ENCODE measurements around the gene EPS15. TPM values are rescaled to one million over a fixed set of nuclear protein-coding genes. Genes with fewer than 3 reads are reported as not detected.

The EPS15 gene
- polyA plus RNA-seq, 1 of the 3 experiments (the other 2 are of a cell fraction), result 17.0 TPM

DNA sequence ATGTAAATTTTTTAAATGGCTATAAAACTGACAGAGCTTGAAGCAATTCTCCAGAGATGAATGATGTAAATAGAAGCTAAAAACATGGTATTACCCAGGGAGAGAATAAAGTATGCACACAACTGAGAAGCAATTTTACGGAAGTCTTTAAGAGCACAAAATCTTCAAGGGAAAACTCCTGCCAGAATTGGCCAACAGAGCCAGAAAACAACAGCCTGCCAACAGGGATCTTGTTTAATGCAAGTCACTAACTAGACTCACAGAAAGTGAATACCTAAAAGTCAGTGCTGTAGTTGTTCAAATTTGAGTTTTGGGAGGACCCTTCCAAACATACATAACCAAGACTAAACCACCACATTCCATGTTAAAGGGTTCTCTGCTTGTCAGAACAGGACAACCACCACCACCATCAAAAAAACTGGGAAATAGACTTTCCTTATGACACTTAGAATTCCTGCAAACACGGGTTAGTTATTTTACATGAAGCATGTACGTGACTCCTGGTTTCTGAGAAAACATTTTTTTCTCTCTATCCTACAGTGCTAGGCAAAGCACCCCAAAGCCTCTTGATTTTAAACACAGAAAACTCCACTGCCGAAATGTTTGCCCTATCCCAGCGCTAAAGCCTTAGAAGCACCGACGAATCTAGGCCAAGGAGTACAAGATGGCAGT is 1.6 kb downstream of the EPS15 start:
- no peak for DNase-seq
- no peak for TF ChIP-seq FOXM1 (IDR thresholded peaks at IDR 0.05; ENCODE audit: low read depth)
- peak; percentile 46; the same call in 1 of the 2 replicates for TF ChIP-seq SIN3A (IDR thresholded peaks at IDR 0.05; ENCODE audit: borderline replicate concordance, low read depth, low read length)
- TF ChIP-seq, protein P1, sequence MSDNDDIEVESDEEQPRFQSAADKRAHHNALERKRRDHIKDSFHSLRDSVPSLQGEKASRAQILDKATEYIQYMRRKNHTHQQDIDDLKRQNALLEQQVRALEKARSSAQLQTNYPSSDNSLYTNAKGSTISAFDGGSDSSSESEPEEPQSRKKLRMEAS (IDR thresholded peaks at IDR 0.05; ENCODE audit: low read depth), result no peak
- TF ChIP-seq, protein P2, sequence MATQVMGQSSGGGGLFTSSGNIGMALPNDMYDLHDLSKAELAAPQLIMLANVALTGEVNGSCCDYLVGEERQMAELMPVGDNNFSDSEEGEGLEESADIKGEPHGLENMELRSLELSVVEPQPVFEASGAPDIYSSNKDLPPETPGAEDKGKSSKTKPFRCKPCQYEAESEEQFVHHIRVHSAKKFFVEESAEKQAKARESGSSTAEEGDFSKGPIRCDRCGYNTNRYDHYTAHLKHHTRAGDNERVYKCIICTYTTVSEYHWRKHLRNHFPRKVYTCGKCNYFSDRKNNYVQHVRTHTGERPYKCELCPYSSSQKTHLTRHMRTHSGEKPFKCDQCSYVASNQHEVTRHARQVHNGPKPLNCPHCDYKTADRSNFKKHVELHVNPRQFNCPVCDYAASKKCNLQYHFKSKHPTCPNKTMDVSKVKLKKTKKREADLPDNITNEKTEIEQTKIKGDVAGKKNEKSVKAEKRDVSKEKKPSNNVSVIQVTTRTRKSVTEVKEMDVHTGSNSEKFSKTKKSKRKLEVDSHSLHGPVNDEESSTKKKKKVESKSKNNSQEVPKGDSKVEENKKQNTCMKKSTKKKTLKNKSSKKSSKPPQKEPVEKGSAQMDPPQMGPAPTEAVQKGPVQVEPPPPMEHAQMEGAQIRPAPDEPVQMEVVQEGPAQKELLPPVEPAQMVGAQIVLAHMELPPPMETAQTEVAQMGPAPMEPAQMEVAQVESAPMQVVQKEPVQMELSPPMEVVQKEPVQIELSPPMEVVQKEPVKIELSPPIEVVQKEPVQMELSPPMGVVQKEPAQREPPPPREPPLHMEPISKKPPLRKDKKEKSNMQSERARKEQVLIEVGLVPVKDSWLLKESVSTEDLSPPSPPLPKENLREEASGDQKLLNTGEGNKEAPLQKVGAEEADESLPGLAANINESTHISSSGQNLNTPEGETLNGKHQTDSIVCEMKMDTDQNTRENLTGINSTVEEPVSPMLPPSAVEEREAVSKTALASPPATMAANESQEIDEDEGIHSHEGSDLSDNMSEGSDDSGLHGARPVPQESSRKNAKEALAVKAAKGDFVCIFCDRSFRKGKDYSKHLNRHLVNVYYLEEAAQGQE (IDR thresholded peaks at IDR 0.05; ENCODE audit: low read depth, low read length), result no peak
- TF ChIP-seq FOXJ3 (CRISPR knock-in tag; IDR thresholded peaks at IDR 0.05), result no peak
- Histone ChIP-seq H3K27ac (ENCODE audit: low read depth in 2 of 2, low read length in 1 of 2) (peak overlapping the region; percentile 69 to 81), H3K36me3 (replicated peaks in 1 of 2; ENCODE audit: control insufficient read depth in 1 of 2, insufficient read depth in 2 of 2, low read length in 1 of 2) (no peaks in the 10 kb centered on the region), H3K9ac (peak overlapping the region; percentile 85), H3K4me2 (peak overlapping the region; percentile 95), H3K9me2 (no peaks in the 10 kb centered on the region), H3F3A (replicated peaks; ENCODE audit: insufficient read depth) (peaks cover 9% of the 10 kb centered on the region), H2AFZ (ENCODE audit: low read depth) (peak overlapping the region; percentile 39; the same call in 1 of the 2 replicates), H3K79me2 (ENCODE audit: insufficient read depth) (peaks cover 62% of the 10 kb centered on the region), H4K20me1 (ENCODE audit: insufficient read depth) (peaks cover 48% of the 10 kb centered on the region), H3K4me3 (ENCODE audit: low read depth in 2 of 2, low read length in 1 of 2) (peak overlapping the region; percentile 81 to 92), H3K9me3 (no peaks in the 10 kb centered on the region), H3K27me3 (ENCODE audit: insufficient read depth) (no peaks in the 10 kb centered on the region), H3K4me1 (ENCODE audit: control insufficient read depth in 1 of 2, insufficient read depth in 2 of 2, low read depth in 1 of 2, low read length in 1 of 2) (peaks cover 10 to 19% of the 10 kb centered on the region in 2 experiments; a peak in 3 of 4 replicates)
- ChIA-PET POLR2A (no interaction called here), CTCF (interaction anchor here (0.6 kb wide), 2 partner anchors 12 to 472 kb away, joined by 3 read pairs; no protein-coding TSS in a partner anchor)
- 23% methylated on average over 7 of the region's 7 CpGs for WGBS (ENCODE audit: low lambda C conversion rate)

DNA sequence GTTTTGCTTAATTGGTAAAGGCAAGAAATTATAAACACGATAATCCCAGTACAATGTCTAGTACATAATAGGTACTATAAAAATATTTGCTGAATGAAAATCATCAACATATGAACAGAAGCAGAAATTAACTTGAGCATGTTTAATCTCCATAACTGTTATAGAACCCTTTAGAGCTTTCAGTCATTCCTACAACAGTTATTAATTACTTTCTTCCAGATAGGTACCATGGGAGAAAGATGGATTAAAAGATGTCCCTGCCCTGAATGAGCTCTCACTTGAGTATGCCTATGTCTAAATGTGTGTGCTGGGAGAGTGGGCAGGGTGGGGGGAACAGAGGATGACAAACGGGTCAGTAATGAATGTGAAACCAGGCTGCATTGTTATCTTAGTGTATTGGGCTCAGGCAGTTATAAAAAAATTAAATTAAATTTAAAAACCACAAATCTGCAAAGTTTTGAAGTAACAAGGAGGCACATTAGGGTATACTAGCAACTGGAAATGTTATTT is 2.4 kb downstream of the EPS15 start:
- peak overlapping the region; percentile 85; the same call in 1 of the 2 replicates for H3K9ac ChIP-seq
- H3K27ac ChIP-seq (ENCODE audit: low read depth in 2 of 2, low read length in 1 of 2), result peak overlapping the region in 1 of 2 experiments; percentile 69; a peak in 2 of 4 replicates
- ChIA-PET CTCF (interaction anchor here (0.6 to 1.3 kb wide), 2 partner anchors 12 to 13 kb away, joined by 3 read pairs; no protein-coding TSS in a partner anchor), POLR2A (no interaction called here)
- H3K4me3 ChIP-seq (ENCODE audit: low read depth in 2 of 2, low read length in 1 of 2), result peak overlapping the region; percentile 81 to 92; a peak in 2 of 4 replicates
- peaks cover 56% of the 10 kb centered on the region for H4K20me1 ChIP-seq (ENCODE audit: insufficient read depth)
- H2AFZ ChIP-seq (ENCODE audit: low read depth), result no peak overlapping the region
- H3F3A ChIP-seq (replicated peaks; ENCODE audit: insufficient read depth), result peaks cover 9% of the 10 kb centered on the region
- DNase-seq, result no peak
- H3K36me3 ChIP-seq (replicated peaks in 1 of 2; ENCODE audit: control insufficient read depth in 1 of 2, insufficient read depth in 2 of 2, low read length in 1 of 2), result no peaks in the 10 kb centered on the region
- peak overlapping the region; percentile 95 for H3K4me2 ChIP-seq
- H3K27me3 ChIP-seq (ENCODE audit: insufficient read depth), result no peaks in the 10 kb centered on the region
- no peaks in the 10 kb centered on the region for H3K9me2 ChIP-seq
- no peaks in the 10 kb centered on the region for H3K9me3 ChIP-seq
- peaks cover 10 to 19% of the 10 kb centered on the region in 2 experiments; a peak in 3 of 4 replicates for H3K4me1 ChIP-seq (ENCODE audit: control insufficient read depth in 1 of 2, insufficient read depth in 2 of 2, low read depth in 1 of 2, low read length in 1 of 2)
- no peak for TF ChIP-seq FOXM1 (IDR thresholded peaks at IDR 0.05; ENCODE audit: low read depth)
- TF ChIP-seq MXI1 (IDR thresholded peaks at IDR 0.05; ENCODE audit: low read depth, low read length), result no peak
- no peak for TF ChIP-seq TEAD4 (IDR thresholded peaks at IDR 0.05; ENCODE audit: borderline replicate concordance, insufficient read depth)
- TF ChIP-seq JUND (IDR thresholded peaks at IDR 0.05), result no peak
- no peak for TF ChIP-seq EP300 (IDR thresholded peaks at IDR 0.05; ENCODE audit: borderline replicate concordance in 1 of 2, low read depth in 1 of 2, low read length in 1 of 2)
- TF ChIP-seq EZH2phosphoT487 (IDR thresholded peaks at IDR 0.05; ENCODE audit: borderline replicate concordance, low read depth), result no peak
- TF ChIP-seq, protein P3, sequence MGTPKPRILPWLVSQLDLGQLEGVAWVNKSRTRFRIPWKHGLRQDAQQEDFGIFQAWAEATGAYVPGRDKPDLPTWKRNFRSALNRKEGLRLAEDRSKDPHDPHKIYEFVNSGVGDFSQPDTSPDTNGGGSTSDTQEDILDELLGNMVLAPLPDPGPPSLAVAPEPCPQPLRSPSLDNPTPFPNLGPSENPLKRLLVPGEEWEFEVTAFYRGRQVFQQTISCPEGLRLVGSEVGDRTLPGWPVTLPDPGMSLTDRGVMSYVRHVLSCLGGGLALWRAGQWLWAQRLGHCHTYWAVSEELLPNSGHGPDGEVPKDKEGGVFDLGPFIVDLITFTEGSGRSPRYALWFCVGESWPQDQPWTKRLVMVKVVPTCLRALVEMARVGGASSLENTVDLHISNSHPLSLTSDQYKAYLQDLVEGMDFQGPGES (IDR thresholded peaks at IDR 0.05; ENCODE audit: low read depth, low read length), result no peak
- TF ChIP-seq, protein P4, sequence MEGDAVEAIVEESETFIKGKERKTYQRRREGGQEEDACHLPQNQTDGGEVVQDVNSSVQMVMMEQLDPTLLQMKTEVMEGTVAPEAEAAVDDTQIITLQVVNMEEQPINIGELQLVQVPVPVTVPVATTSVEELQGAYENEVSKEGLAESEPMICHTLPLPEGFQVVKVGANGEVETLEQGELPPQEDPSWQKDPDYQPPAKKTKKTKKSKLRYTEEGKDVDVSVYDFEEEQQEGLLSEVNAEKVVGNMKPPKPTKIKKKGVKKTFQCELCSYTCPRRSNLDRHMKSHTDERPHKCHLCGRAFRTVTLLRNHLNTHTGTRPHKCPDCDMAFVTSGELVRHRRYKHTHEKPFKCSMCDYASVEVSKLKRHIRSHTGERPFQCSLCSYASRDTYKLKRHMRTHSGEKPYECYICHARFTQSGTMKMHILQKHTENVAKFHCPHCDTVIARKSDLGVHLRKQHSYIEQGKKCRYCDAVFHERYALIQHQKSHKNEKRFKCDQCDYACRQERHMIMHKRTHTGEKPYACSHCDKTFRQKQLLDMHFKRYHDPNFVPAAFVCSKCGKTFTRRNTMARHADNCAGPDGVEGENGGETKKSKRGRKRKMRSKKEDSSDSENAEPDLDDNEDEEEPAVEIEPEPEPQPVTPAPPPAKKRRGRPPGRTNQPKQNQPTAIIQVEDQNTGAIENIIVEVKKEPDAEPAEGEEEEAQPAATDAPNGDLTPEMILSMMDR (IDR thresholded peaks at IDR 0.05), result no peak
- no peak for TF ChIP-seq MEF2A (IDR thresholded peaks at IDR 0.05; ENCODE audit: borderline replicate concordance, low read depth)
- no peak for TF ChIP-seq CHD2 (IDR thresholded peaks at IDR 0.05; ENCODE audit: low read length, partially characterized antibody)
- TF ChIP-seq NFIC (IDR thresholded peaks at IDR 0.05; ENCODE audit: borderline replicate concordance), result no peak
- TF ChIP-seq GATA2 (CRISPR knock-in tag; IDR thresholded peaks at IDR 0.05), result no peak
- TF ChIP-seq YY1 (IDR thresholded peaks at IDR 0.05; ENCODE audit: low read depth), result no peak
- H3K79me2 ChIP-seq (ENCODE audit: insufficient read depth), result peaks cover 70% of the 10 kb centered on the region
- WGBS (ENCODE audit: low lambda C conversion rate), result 46% methylated on average over 2 of the region's 2 CpGs

Data from SK-N-SH (cell line).